ENCODE measurements around the gene G0S2.

Gene G0S2

GRCh38 chr1:209648931-209649776 lies 26.1 kb upstream of the G0S2 start:
- peak; percentile 90 for DNase-seq

DNA sequence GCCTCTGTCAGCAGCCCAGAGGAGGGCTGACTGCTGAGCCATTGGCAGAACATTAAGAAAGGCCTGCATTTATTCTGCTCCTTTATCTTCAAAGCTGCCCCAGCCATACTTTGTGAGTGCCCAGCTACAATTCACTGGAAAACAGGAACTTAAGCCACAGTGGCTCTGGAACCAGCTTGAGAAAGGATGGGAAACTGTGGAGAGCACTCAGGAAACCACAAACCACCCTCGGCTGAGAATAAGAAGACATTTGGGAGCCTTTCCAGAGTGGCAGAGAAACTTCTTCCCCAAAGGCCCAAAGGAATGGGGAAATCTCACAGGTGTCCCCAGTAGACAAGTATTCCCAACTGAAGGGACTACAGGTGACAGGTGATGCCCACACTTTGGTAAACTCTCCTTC lies 24.8 kb upstream of the G0S2 start:
- peak; percentile 58 for DNase-seq

DNA sequence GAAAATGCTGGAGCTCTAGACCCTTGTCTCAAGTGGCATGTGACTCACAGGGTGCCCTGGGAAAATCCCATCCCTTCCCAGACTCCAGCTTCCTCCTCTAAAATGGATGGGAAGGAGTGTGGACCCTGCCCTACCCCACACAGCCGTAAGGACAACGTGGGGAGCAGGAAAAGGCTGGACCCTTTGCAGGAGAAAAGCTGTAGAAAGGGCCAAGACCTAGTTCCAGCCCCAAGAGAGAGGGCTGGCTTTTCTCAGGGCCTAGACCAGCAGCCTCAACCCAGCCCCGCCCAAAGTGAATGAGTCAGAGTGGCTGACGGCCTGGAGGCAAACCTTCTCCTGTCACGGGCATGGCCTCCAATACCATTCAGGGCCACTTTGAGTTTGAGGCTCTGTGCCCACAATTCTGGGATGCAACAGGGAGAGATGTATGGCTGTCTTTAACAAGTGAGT lies 24.0 kb upstream of the G0S2 start:
- peak; percentile 74 for DNase-seq

DNA sequence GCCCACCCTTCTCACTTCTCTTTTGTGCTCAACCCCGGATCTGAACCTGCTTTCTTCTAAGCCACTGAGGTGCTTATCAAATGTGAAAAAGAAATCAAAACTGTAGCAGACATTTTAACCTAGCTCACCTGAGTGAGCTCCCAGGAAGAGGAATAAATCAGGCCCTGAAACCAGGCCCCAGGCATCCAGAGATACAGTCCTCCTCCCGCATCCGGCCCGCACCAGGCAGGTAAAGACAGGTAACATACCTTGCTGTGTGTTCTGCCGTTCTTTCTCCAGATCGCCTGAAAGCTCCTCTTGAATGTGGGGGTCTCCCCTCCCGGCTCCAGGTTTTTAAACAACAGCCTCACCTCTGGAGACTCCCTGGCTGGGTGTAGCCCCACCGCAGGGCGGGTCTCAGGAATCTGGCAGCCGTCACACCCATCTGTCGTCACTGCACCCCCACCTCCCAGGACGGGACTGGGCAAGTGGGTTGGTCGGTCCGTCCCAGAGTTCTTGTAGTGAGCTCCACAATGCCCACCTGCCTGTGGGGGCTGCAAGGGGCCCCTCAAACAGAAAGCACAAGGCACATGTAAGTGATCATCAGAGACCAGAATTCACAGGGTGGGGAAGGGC lies 23.0 kb upstream of the G0S2 start, which contains the start of gene LAMB3:
LAMB3 (minus strand) TSS at position 305 of the 615 bp plus-strand sequence. CDS start 1,481 bp downstream, outside the sequence.
- no peak for DNase-seq

DNA sequence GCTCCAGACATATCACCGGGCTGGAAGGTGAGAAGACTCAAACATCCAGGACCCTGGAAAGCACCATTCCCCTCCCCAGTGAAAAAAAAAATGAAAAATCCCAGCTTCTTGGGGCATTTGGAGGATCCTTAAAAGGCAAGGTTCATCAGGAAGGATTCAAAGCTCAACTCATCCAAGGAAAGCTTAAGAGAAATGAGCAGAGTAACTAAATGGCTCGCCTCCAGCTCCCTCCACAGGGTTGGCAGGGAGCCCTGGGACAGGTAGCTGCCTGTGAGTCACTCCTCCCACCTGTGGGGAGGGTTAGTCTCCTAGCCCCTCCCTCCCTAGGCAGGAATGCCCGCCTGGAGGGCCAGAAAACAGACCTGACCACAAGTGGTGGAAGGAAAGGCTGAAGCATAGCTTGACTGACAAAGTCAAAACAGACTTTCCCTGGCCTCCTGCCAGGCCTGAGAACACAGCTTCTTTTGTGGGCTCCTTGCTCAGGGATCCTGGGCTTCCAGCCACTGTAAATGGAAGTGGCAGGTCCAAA lies 22.3 kb upstream of the G0S2 start:
- peak; percentile 40 for DNase-seq

DNA sequence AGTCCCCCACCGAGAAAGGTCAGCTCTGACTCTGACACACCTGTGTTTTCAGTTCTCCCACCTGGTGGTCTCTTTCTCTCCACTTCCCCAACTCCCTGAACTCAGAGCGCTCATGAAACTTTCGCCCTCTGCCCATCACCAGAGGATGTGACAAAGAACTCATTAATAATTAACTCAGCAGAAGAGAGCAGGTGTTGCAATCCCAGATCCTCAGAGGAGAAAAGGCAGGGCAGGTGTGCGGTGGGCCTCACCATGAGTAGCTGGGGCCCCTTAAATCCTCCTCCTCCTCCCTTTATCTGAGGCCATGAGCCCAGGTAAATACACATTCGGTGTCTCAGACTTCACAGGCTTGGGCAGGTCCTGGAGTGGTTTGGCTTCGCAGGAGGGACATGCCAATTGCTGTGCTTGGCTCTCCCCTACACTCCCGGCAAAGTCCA lies 21.3 kb upstream of the G0S2 start:
- no peak for DNase-seq

GRCh38 chr1:209655411-209656231 lies 19.6 kb upstream of the G0S2 start:
- no peak for DNase-seq

DNA sequence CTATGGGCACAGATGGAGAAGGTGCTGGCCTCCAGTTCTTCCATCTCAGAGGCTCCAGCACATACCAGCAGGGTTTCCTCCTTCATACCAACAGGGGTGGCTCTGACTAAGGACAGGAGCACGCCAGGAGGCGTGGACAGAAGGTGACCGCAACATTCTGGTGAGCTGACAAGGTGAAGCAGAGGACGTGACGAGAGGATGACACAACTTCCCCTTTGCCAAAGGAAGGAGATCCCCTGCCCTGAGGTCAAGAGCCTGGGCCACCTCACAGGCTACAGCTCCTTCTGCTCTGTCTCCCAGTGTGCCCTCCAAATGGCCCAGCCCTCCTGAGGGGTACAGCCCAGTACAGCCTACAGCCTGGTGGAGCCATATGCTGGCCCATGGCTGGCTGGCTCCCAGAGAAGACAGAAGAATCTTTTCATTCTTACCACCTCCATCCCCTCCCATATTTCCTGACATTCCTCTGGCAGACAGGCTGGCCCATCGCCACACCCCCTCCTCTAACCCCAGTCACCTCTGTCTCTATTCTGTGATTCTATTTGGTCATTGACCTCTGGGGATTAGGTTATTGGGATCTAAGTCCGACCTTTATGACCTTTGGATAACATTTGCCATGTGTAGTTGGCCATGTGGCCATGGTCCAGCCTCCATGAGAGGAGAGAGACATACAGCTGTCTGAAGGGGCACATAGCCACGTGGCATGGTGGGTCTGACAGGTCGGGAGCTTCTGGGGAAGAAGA lies 17.9 kb upstream of the G0S2 start:
- DNase-seq: no peak

DNA sequence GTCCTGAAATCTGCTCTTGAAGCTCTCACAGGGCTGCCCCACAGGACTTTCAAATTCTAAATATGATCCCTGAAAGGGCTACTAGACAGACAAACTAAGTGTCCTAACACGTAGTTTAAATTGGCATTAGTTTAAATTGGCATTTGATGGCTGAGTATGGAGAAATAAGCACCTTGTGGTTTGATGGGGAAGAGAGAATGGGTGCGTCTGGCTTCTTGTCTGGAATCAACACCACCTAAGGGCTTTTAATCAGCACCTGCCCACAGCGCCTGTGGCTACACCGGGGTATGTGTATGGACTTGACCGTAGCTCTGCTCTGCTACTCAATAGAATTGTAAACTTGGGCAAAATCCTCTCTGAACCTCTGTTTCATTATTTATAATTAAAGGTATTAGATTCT lies 17.3 kb upstream of the G0S2 start:
- DNase-seq: no peak

DNA sequence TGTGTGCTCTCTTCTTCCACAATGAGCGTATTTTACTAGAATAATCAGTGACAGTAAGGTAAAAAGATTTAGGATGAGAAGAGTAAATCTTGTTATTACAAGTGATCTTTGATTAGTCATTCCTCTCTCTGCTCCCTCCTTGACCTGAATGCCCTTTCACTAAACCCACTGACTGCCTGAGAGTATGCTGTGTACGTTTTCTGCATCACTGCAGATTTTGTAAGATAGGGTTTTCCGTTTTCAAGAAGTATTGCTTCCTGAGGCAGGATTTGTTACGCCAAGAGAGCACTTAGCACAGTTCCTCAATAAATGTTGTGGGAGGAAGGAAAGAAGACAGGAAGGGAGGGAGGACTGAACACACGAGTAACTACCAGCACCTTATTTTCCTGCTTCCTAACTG lies 15.3 kb upstream of the G0S2 start:
- DNase-seq: peak; percentile 15

GRCh38 chr1:209661071-209661470 lies 14.1 kb upstream of the G0S2 start:
- no peak for DNase-seq

DNA sequence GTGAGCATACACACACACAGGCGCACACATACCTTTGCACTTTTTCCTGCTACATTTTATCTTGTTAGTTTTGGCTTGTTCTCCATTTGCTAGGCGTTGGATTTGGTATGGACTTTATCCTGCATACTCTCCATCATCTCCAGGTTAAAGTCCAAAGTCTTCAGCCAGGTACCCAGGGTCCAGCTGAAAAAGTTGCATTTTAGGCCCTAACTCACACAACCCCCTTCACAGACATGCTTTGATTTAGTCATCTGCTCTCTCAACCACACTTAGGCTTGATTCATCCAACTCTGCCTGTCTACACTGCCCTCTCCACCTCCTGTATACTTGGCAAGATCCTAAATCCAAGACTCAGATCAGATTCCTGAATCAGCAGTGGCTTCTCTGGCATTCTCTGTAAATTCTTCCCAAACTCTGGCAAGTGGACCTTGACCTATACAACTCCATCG lies 12.3 kb upstream of the G0S2 start:
- no peak for DNase-seq

DNA sequence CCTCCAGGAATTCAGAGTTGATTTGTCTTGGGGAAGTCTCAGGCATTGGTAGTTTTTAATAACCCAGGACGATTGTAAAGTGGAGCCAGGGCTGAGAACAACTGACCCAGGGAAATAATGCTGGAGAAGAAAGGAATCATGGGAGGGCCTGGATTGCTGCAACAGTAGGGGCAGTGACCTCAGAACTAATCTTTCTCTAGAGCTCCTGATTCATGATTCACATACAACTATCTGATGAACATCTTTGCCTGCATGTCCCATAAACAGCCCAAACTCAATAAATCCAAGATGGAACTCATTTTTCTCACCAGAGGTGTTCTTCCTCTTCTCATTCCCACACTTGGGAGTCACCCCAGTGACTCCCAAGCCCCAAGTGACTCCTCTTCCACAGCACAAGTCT lies 8.1 kb upstream of the G0S2 start:
- DNase-seq: no peak

GRCh38 chr1:209667708-209668107 lies 7.5 kb upstream of the G0S2 start:
- peak; percentile 53 for DNase-seq

GRCh38 chr1:209670441-209671082 lies 4.7 kb upstream of the G0S2 start:
- DNase-seq: no peak

DNA sequence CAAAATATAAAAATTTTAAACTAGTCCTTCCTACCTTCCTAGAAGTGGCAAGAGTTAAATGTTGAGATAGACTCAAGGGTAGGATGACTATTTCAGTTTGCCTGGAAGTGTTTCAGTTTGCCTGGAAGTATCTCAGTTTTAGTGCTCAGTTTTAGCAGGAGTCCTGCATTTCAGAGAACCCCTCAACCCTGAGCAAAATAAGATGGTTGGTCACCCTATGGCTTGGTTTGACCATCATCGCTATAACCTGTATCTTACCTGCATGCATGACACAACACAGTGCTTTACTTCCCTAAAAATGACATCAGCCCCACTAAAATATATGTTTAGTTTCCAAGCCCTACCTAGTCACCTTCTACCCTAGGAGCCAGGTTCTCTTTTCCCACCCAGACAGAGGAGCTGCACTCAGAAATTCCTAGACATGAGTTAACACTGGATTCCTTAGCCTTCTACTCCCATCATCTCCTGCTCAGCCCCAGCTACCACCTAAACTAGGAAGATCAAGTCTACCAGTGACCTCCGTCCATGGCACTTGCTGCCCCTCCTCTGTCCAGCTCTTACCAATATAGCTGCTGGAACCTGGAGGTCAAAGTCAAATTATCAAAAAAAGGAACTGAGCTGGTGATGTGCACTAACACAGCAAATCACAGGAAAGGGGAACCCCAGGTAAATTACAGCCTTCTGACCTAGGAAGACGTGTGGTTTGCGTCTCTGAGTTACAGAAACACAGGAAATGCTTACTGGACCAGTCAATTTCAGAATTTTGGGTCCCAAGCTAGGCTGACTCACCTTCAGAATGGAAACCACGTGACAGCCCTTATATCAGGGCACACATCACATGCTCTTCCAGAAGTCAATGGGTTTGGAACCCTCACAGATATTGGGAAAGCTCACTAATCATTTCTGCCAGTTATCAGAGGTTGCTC lies 2.2 kb upstream of the G0S2 start:
- peak; percentile 45 for DNase-seq

DNA sequence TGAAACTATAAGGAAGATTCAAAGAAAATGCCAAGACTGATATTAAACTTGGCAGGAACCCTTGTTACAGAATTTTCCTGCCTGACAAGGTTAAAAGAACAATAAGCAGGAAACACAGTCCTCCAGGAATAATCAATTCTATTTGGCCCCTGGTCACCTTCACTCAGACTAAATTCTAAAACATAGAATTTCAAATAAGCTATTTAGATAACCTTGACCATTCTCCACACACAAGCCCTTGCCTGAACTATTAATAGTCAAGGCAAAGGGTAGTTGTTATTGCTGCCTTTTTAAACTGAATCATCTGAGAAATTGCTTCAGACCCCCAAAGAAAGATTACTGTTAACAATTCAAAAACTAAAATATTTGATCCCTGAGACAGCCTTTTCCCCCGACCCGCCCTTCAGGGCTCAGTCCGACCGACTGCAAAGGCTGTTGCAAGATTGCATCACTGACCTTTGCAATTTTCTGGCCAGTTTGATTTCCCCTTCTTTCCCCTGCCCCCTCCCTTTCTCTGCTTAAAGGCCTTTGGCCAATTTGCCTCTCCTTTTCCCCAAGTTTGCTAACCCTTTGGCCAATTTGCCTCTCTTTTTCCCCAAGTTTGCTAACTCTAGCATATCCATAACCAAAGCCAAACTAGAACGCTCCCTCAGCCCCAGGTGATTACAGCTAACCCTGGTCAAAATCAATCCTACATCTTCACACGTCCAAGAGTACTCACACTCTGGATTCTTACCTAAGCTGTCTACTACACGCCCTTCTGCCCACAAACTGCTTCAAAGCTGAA lies 1.4 kb upstream of the G0S2 start:
- DNase-seq: peak; percentile 77

GRCh38 chr1:209675565-209676154 lies 448 bp downstream of the G0S2 start:
- no peak for DNase-seq

DNA sequence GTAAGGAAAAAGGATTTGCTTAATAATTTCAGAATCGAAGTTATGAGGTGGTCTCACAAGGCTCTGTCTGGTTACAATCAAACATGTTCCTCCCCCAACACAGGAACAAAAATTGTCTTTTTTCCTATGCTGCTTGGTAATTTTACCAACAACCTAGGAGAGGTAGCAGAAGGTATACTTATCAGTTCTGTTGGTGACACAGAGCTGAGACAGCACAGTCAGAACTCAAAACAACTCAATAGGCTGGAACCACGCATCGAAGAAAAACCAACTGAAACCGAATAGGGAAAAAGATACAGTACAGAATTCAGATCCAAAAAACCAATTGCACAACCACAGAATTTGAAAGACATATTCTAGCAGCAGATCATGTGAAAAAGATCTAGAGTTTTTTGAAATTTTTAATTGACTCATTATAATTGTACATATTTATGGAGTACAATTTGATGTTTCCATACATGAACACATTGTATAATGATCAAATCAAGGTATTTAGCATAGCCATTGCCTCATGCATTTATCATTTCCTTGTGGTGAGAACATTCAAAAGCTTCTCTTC lies 3.8 kb downstream of the G0S2 start:
- DNase-seq: no peak

Measured in OCI-M1 (cell line).